GM10248 (cell line): ENCODE measurements around the gene ID2.

Experiments used
- CTCF ChIA-PET: fragments of 300-600 bp; sonication (Branson Sonifier 250); formaldehyde crosslinking; extraction: SDS; loops from one replicate; lab custom pipeline; 2021; ENCODE audit warnings: antibody characterized with exemption; lab: Yijun Ruan, JAX
- POLR2A ChIA-PET: fragments of 350-650 bp; sonication (Branson Sonifier 250); formaldehyde crosslinking; extraction: SDS; loops from one replicate; lab custom pipeline; 2020; ENCODE audit warnings: antibody characterized with exemption; lab: Yijun Ruan, JAX
- DNase-seq: peaks from one replicate; pipeline ENCODE4 v3.0.0; 2012; ENCODE audit errors: extremely low spot score
- CTCF ChIP-seq: IDR thresholded peaks from 2 replicates; pipeline ENCODE4 v1.5.1; 2012; ENCODE audit warnings: mild to moderate bottlenecking, low read depth; ENCODE audit errors: extremely low read depth, missing control alignments, control extremely low read depth

ID2 gene

GRCh38 chr2:8667896-8668512, 13.9 kb upstream of the ID2 start:
- DNase-seq = no peak
- ChIA-PET CTCF (no interaction called here), POLR2A (no interaction called here)
- no peak for TF ChIP-seq CTCF

GRCh38 chr2:8669157-8669817, 12.6 kb upstream of the ID2 start:
- ChIA-PET CTCF (interaction anchor here (1.0 to 1.5 kb wide), 3 partner anchors 13 to 1241 kb away, joined by 3 to 5 read pairs (median 4); no protein-coding TSS in a partner anchor), POLR2A (interaction anchor here (1.5 kb wide), 1 partner anchor 12 kb away, joined by 5 read pairs; the partner anchor contains the start of gene ID2)
- TF ChIP-seq CTCF = no peak
- DNase-seq = no peak

GRCh38 chr2:8670580-8670979, 11.3 kb upstream of the ID2 start:
- DNase-seq = no peak
- TF ChIP-seq CTCF = no peak
- POLR2A ChIA-PET = interaction anchor here (1.5 kb wide), 1 partner anchor 11 kb away, joined by 5 read pairs; the partner anchor contains the start of gene ID2

GRCh38 chr2:8671176-8671575, 10.7 kb upstream of the ID2 start:
- no peak for DNase-seq
- ChIA-PET CTCF (interaction anchor here (1.2 kb wide), 1 partner anchor 145 kb away, joined by 3 read pairs; no protein-coding TSS in a partner anchor), POLR2A (no interaction called here)
- TF ChIP-seq CTCF = no peak

More at GRCh38 chr2:8670580-8670979, 11.3 kb upstream of the ID2 start:
- CTCF ChIA-PET = interaction anchor here (1.2 to 1.5 kb wide), 3 partner anchors 23 to 1242 kb away, joined by 3 to 5 read pairs (median 4); no protein-coding TSS in a partner anchor

GRCh38 chr2:8671802-8672201, 10.1 kb upstream of the ID2 start:
- ChIA-PET CTCF (no interaction called here), POLR2A (no interaction called here)
- DNase-seq = no peak
- no peak for TF ChIP-seq CTCF

- ChIA-PET POLR2A (no interaction called here), CTCF (no interaction called here)
- no peak for TF ChIP-seq CTCF
Observed at GRCh38 chr2:8672940-8673339, 8.9 kb upstream of the ID2 start.

More at GRCh38 chr2:8672940-8673339, 8.9 kb upstream of the ID2 start:
- no peak for DNase-seq
